ENCODE measurements around the gene AOAH. TPM values are rescaled to one million over a fixed set of nuclear protein-coding genes. Genes with fewer than 3 reads are reported as not detected.

Gene AOAH, protein sequence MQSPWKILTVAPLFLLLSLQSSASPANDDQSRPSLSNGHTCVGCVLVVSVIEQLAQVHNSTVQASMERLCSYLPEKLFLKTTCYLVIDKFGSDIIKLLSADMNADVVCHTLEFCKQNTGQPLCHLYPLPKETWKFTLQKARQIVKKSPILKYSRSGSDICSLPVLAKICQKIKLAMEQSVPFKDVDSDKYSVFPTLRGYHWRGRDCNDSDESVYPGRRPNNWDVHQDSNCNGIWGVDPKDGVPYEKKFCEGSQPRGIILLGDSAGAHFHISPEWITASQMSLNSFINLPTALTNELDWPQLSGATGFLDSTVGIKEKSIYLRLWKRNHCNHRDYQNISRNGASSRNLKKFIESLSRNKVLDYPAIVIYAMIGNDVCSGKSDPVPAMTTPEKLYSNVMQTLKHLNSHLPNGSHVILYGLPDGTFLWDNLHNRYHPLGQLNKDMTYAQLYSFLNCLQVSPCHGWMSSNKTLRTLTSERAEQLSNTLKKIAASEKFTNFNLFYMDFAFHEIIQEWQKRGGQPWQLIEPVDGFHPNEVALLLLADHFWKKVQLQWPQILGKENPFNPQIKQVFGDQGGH
- total RNA-seq = 128 TPM

DNA sequence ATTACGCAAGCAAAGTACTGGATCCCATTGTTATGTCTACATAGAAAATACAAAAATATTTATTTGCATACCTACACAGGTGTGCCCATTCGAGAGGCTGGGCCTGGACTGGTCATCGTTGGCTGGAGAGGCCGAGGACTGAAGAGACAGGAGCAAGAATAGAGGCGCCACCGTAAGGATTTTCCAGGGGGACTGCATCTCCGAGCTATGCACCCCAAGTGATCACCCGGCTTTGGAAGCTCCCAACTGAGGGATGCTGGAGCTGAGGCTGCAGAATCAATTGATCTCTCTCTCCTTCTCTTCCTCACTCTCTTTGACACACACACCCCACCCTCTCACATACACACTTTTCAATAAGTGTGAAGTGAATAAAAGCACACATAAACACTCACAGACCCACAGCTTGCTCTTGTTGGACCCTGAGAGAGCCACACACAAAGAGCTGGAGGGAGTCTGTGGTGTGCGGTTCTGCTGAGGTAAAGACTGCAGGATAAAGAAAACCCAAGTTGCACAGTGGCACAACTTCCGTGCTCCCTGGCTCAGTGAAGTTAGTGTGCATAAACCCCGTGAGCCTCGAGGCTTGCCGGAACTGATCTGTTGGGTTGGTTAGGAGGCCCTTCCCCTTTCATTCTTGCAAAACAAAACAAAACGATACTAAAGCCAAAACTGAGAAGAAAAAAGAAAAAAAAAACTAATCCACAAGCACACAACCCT lies at the start of gene AOAH:
Gene AOAH (minus strand): TSS at position 544 of the 714 bp plus-strand sequence. CDS start 346 bp downstream, at position 198.
- Histone ChIP-seq H3K4me1 (ENCODE audit: insufficient read depth, low read length) (peaks cover 73% of the 10 kb centered on the region), H3K27me3 (ENCODE audit: insufficient read depth, low read length) (no peaks in the 10 kb centered on the region), H3K4me3 (ENCODE audit: low read length) (peak within 1 kb of the TSS; percentile 61)

DNA sequence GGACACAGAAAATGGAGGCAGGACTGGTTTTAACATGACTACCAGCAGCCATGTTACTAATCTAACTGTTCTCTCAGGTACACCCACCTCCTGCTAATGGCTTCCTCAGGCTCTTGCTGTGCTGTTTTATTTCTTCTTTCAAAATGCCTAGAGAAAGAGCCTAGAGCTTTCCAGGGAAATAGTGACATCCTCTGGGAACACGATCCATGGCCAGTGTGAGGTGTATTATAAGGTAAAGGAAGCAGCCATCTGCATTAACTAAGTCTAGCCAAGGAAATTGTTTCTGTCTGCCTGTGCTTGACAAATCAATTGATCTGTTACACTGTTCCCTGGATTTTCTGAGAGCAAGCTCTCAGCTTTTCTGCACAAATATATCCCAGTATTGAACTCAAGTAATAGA lies 42.2 kb upstream of the AOAH start:
- no peaks in the 10 kb centered on the region for H3K27me3 ChIP-seq (ENCODE audit: insufficient read depth, low read length)
- no peaks in the 10 kb centered on the region for H3K4me1 ChIP-seq (ENCODE audit: insufficient read depth, low read length)
- H3K9me3 ChIP-seq (ENCODE audit: low read depth, low read length) = no peaks in the 10 kb centered on the region
- H3K4me3 ChIP-seq (ENCODE audit: low read length) = no peak overlapping the region

More for the DNA sequence above, at the start of gene AOAH:
- no peaks in the 10 kb centered on the region for H3K9me3 ChIP-seq (ENCODE audit: low read depth, low read length)

DNA sequence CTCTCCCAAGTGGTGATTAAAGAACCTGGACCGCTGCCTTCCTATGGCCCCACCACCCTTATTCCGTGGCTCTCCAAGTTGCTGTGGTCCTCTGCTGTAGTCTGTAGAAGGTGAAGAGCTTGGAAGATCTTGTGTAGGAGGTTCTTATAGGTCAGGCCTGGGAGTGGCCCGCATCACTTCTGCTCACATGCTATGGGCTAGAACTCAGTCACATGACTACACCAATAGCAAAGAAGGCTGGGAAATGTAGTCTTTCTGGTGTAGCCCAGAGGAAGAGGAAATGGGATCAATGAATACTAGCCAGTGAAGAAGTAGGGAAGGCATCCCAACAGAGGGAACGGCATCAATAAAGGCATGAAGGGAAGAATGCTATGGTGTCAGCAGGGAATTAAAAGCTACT lies 41.3 kb upstream of the AOAH start:
- no peaks in the 10 kb centered on the region for H3K4me1 ChIP-seq (ENCODE audit: insufficient read depth, low read length)
- no peak overlapping the region for H3K4me3 ChIP-seq (ENCODE audit: low read length)
- H3K9me3 ChIP-seq (ENCODE audit: low read depth, low read length) = no peaks in the 10 kb centered on the region
- H3K27me3 ChIP-seq (ENCODE audit: insufficient read depth, low read length) = no peaks in the 10 kb centered on the region

DNA sequence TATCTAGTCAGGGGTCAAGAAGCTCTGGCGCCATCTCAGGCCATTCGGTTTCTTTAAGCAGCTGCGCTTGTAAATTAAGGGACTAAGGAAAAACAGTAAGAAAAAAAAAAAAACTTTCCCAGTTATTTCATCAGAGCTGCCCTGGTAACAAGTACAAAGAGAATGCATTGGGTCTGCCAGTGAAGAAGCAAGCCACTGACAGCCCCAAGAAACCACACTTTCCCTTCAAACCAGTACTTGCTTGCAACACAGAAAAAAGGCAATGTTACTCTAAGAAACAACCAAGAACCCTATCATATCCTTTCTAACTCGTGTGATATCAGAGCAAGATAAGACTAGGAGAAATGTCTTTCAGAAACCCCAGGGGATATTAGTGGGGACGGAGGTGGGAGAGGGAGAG lies 40.6 kb upstream of the AOAH start:
- no peaks in the 10 kb centered on the region for H3K27me3 ChIP-seq (ENCODE audit: insufficient read depth, low read length)
- no peaks in the 10 kb centered on the region for H3K9me3 ChIP-seq (ENCODE audit: low read depth, low read length)
- H3K4me3 ChIP-seq (ENCODE audit: low read length) = no peak overlapping the region
- no peaks in the 10 kb centered on the region for H3K4me1 ChIP-seq (ENCODE audit: insufficient read depth, low read length)

DNA sequence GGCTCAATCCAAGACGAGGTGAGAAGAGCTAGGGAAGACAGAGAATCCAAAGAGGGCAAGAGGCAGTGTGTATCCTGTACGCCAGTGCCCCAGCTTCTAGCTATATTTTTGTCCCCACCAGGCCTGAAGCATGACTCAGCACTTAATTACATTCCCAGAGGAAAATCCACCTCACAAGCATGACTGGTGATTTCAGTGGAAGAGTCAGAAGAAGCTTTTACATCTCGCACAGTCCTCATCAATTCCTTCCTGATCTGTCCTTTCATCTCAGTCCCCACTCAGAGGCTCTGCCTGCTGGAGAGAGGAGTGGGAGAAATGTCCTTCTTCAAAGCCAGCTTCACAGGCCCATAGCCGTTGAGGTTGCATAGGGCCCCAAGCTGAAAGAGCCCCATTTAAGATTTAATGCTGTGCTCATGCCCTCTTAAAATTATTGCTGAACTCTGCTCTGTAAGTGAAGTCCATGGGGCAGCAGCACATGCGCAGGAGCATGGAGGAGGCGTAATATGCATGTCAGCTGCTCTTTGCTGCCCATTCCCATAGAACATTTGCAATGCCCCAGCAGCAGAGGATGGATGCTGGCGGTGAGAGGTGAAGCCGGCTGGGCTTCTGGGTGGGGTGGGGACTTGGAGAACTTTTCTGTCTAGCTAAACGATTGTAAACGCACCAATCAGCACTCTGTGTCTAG lies 39.0 kb upstream of the AOAH start:
- H3K4me1 ChIP-seq (ENCODE audit: insufficient read depth, low read length) = no peaks in the 10 kb centered on the region
- no peaks in the 10 kb centered on the region for H3K9me3 ChIP-seq (ENCODE audit: low read depth, low read length)

DNA sequence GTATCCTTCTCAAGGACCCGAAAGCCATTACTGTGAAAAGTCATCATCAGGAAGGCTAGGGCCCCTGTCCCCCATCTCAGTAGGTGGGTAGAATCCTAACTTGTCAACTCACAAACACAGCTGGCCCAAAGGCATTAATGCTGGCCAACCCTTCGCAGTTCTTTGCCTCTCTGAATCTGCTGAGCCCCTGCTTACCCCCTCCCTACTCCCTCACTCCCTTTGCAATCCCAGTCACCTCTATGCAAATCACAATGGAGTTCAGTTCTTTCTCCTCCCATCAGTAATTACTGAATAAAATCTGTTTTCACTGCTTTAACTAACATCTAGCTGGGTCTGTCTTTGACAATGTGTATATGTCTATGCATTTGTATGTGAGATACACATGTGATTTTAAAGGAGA lies 38.1 kb upstream of the AOAH start:
- Histone ChIP-seq H3K4me1 (ENCODE audit: insufficient read depth, low read length) (no peaks in the 10 kb centered on the region), H3K27me3 (ENCODE audit: insufficient read depth, low read length) (no peaks in the 10 kb centered on the region), H3K9me3 (ENCODE audit: low read depth, low read length) (no peaks in the 10 kb centered on the region), H3K4me3 (ENCODE audit: low read length) (no peak overlapping the region)

More for the DNA sequence above, 39.0 kb upstream of the AOAH start:
- no peak overlapping the region for H3K4me3 ChIP-seq (ENCODE audit: low read length)
- no peaks in the 10 kb centered on the region for H3K27me3 ChIP-seq (ENCODE audit: insufficient read depth, low read length)

DNA sequence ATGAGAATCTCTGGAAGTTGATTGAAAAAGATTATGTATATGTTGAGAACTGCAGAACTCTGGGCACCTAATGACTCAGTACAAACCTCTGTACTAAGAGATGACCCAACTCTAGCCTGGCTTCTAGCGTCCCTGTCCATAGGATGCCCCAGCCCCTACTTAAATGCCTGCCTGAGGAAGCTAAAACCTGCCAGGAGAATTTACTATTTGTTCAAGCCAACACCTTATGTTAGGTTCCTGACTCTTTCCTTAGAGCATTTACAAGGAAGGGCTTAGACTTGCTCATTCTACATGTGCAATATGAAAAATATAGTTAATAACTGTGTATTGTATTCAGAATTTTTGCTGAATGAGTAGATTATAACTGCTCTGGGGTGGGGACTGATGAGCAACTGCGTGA lies 37.5 kb upstream of the AOAH start:
- Histone ChIP-seq H3K9me3 (ENCODE audit: low read depth, low read length) (no peaks in the 10 kb centered on the region), H3K4me1 (ENCODE audit: insufficient read depth, low read length) (no peaks in the 10 kb centered on the region), H3K4me3 (ENCODE audit: low read length) (no peak overlapping the region), H3K27me3 (ENCODE audit: insufficient read depth, low read length) (no peaks in the 10 kb centered on the region)

DNA sequence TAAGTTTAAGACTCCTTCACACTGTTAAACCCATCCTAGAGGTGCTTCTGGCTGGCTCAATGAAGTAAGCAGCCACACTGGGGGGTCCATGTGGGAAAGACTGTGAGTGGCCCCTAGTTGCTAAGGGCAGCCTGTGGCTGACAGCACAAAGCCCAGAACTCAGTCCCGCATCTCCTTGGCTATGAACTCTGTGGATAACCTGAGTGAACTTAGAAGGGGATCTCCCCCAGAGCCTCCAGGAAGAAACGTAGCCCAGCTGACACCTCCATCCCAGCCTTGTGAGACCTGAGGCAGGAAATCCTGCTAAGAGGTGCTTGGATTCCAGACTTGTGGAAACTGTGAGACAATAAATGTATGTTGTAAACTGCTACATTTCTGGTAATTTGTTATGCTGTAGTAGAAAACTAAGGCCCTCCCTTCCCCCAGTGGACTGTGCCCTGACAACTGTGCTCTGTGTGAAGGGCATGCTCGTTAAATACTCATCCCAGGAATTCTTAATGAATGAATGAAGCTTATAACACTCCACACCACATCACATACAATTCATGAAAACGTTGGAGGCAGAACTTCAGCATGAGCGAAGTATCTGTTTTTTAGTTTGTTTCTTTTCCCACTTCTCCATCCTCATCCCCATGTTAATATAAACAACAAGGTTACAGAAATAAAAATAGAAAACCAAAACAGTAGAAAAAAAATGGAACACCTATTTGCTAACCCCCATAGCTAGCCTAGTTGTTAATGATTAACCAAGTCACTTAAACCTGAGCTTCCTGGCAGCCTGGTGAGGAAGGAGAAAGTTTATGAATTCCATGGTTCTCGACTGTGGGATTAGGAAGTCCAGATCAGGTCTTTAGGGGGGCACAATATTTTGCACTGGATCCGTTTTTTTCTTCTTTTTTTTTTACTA lies 36.8 kb upstream of the AOAH start:
- Histone ChIP-seq H3K4me1 (ENCODE audit: insufficient read depth, low read length) (peaks cover 2% of the 10 kb centered on the region), H3K4me3 (ENCODE audit: low read length) (no peak overlapping the region), H3K27me3 (ENCODE audit: insufficient read depth, low read length) (no peaks in the 10 kb centered on the region), H3K9me3 (ENCODE audit: low read depth, low read length) (no peaks in the 10 kb centered on the region)

DNA sequence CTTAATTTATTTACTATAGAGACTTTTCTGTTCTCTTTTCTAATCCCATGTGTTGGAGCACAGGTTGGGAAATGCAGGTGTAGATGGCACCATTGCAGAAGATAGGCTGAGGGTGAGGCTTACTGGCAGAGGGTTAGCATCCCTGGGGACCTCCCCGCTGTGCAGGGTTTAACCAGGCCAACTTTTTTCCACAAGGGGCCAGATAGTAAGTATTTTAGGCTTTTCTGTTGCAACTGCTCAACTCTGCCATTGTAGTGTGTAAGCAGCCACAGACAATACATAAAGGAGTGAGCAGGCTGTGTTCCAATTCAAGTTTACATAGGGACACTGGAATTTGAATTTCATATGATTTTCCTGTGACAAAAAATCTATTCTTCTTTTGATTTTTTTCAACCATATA lies 34.6 kb upstream of the AOAH start:
- H3K4me1 ChIP-seq (ENCODE audit: insufficient read depth, low read length) = peaks cover 17% of the 10 kb centered on the region
- H3K4me3 ChIP-seq (ENCODE audit: low read length) = no peak overlapping the region
- H3K27me3 ChIP-seq (ENCODE audit: insufficient read depth, low read length) = no peaks in the 10 kb centered on the region
- H3K9me3 ChIP-seq (ENCODE audit: low read depth, low read length) = no peaks in the 10 kb centered on the region

DNA sequence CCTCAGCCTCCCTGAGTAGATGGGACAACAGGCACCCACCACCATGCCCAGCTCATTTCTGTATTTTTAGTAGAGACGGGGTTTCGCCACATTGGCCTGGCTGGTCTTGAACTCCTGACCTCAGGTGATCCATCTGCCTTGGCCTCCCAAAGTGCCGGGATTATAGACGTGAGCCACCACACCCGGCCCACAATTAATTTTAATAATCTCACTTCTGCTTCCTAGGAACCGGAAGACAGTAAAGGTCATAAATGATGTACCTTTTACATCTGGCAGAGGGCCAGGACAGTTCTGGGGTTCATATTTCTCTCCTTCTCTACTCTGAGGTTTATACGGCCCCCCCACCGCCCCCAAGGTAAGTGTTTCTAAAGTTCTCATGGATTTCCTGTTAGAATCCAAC lies 31.2 kb upstream of the AOAH start:
- H3K9me3 ChIP-seq (ENCODE audit: low read depth, low read length) = no peaks in the 10 kb centered on the region
- no peaks in the 10 kb centered on the region for H3K27me3 ChIP-seq (ENCODE audit: insufficient read depth, low read length)
- peaks cover 27% of the 10 kb centered on the region for H3K4me1 ChIP-seq (ENCODE audit: insufficient read depth, low read length)
- no peak overlapping the region for H3K4me3 ChIP-seq (ENCODE audit: low read length)

DNA sequence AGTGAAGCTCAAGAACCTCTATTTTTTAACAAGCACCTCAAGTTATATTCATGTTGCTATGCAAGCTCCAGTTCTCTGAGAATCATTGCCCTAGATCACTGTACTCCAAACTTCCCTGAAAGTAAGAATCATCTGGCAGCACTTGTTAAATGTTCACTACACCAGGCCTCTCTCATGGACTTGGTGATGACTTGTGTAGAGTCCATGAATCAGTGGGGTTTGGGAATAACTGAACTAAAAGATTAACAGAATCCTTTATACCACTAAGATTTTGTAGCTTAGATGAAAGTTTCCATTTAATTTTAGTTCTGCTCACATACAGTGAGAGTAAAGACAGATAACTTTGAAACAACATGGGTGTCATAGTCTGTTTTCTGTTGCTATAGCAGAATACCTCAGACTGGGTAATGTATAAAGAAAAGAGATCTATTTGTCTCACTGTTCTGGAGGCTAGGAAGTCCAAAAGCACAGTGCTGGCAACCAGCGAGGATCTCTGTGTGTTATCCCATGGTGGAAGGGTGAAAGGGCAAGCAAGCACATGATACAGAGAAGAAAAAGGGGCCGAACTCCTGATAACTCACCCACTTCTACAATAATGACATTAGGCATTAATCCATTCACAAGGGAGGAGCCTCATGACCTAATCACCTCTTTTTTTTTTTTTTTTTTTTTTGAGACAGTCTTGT lies 27.9 kb upstream of the AOAH start:
- peaks cover 60% of the 10 kb centered on the region for H3K4me1 ChIP-seq (ENCODE audit: insufficient read depth, low read length)
- H3K9me3 ChIP-seq (ENCODE audit: low read depth, low read length) = no peaks in the 10 kb centered on the region

DNA sequence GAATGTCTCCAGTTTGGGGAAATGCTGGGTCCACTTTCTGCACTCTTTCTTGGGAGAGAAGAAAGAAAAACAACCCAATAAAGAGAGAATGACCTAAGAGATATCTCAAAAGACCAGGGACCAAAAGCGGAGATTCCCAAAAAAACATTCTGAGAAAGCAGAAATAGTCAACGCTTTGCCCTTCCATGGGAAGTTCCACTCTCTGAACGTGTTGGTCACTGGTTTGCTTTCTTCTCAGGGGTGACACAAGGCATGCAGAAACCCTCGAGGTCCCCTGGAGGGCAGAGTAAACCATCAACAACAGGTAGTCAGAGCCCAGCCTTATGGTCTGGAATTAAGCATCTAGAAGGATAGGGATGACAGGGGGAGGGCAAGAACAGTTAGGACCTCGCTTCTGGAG lies 26.2 kb upstream of the AOAH start:
- Histone ChIP-seq H3K9me3 (ENCODE audit: low read depth, low read length) (no peaks in the 10 kb centered on the region), H3K27me3 (ENCODE audit: insufficient read depth, low read length) (no peaks in the 10 kb centered on the region), H3K4me1 (ENCODE audit: insufficient read depth, low read length) (peaks cover 69% of the 10 kb centered on the region), H3K4me3 (ENCODE audit: low read length) (no peak overlapping the region)

More for the DNA sequence above, 27.9 kb upstream of the AOAH start:
- H3K4me3 ChIP-seq (ENCODE audit: low read length) = no peak overlapping the region
- no peaks in the 10 kb centered on the region for H3K27me3 ChIP-seq (ENCODE audit: insufficient read depth, low read length)

DNA sequence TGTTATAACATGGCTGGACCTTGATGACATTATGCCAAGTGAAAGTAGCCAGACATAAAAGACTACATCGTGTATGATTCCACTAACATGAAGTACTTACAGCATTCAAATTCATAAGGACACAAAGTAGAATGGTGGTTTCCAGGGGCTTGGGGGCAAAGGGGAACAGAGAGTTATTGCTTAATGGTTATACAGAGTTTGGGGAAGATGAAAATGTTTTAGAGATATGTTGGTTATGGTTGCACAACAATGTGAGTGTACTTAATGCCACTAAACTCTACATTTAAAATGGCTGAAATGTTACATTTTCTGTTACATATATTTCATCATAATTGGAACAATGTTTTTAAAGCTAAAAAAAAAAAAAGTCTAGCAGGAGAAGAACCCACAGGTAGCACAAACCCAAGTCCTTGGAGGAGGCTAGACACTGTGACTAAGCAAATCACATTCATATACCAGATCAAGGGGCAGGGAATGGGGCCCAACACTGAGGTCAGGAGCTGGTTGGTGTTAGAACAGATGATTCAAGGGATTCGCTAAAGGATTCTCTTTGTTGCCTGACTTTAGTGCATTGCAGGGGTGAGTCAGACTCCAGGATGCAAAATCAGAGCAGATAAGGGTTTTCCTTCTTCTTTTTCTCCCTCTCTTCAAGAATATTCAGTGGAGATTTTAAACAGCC lies 25.1 kb upstream of the AOAH start:
- Histone ChIP-seq H3K27me3 (ENCODE audit: insufficient read depth, low read length) (no peaks in the 10 kb centered on the region), H3K4me3 (ENCODE audit: low read length) (no peak overlapping the region), H3K4me1 (ENCODE audit: insufficient read depth, low read length) (peaks cover 67% of the 10 kb centered on the region), H3K9me3 (ENCODE audit: low read depth, low read length) (no peaks in the 10 kb centered on the region)

Data from mononuclear cell (primary cell).